ENCODE data around the gene C10orf67. TPM values are rescaled to one million over a fixed set of nuclear protein-coding genes. Genes with fewer than 3 reads are reported as not detected.

Gene C10orf67
- total and polyA plus RNA-seq, 2 donors (not counting 1 experiment from before 2014, with no cell fraction given) = not detected

DNA sequence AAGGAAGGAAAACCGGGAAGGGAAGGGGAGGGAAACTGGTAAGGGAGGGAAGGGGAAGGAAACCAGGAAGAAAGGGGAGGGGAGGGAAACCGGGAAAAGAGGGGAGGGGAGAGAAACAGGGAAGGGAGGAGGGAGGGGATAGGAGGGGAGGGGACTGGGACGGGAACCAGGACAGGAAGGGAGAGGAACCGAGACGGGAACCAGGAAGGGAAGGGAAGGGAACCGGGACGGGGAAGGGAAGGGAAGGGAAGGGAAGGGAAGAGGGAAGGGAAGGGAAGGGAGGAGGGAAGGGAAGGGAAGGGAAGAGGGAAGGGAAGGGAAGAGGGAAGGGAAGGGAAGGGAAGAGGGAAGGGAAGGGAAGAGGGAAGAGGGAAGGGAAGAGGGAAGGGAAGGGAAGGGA is 13.6 kb downstream of the C10orf67 start:
- ChIA-PET CTCF (interaction anchor here (0.8 kb wide), 1 partner anchor 16 kb away, joined by 4 read pairs; no protein-coding TSS in a partner anchor), POLR2A (no interaction called here)
- intact Hi-C loops (cut with micrococcal nuclease) = no loop called here
- H4K20me1 ChIP-seq (ENCODE audit: control insufficient read depth, insufficient read depth, low read length, poor library complexity, severe bottlenecking) = no peaks in the 10 kb centered on the region
- Mint-ChIP-seq H3K9me3 (ENCODE audit: insufficient read depth) (no peaks in the 10 kb centered on the region), H3K4me3 (no peak overlapping the region), H3K27me3 (peaks cover 6% of the 10 kb centered on the region), H3K27ac (no peak overlapping the region), H3K4me1 (no peaks in the 10 kb centered on the region)
- no peaks in the 10 kb centered on the region for H3K4me1 ChIP-seq (ENCODE audit: control insufficient read depth in 2 of 2, insufficient read depth in 2 of 2, low read length in 2 of 2)
- no peak overlapping the region for H3K4me2 ChIP-seq (replicated peaks; ENCODE audit: low read depth, low read length, poor library complexity, severe bottlenecking)
- peaks cover 0 to 6% (median 0%) of the 10 kb centered on the region in 4 experiments for H3K27me3 ChIP-seq (replicated peaks in 1 of 4; ENCODE audit: control extremely low read depth in 1 of 4, control insufficient read depth in 3 of 4, insufficient read depth in 4 of 4, low read length in 3 of 4)
- TF ChIP-seq, protein P1, sequence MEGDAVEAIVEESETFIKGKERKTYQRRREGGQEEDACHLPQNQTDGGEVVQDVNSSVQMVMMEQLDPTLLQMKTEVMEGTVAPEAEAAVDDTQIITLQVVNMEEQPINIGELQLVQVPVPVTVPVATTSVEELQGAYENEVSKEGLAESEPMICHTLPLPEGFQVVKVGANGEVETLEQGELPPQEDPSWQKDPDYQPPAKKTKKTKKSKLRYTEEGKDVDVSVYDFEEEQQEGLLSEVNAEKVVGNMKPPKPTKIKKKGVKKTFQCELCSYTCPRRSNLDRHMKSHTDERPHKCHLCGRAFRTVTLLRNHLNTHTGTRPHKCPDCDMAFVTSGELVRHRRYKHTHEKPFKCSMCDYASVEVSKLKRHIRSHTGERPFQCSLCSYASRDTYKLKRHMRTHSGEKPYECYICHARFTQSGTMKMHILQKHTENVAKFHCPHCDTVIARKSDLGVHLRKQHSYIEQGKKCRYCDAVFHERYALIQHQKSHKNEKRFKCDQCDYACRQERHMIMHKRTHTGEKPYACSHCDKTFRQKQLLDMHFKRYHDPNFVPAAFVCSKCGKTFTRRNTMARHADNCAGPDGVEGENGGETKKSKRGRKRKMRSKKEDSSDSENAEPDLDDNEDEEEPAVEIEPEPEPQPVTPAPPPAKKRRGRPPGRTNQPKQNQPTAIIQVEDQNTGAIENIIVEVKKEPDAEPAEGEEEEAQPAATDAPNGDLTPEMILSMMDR (IDR thresholded peaks at IDR 0.05) = no peak
- TF ChIP-seq EZH2 (IDR thresholded peaks at IDR 0.05; ENCODE audit: borderline replicate concordance, insufficient read depth, low read depth, low read length, poor library complexity, severe bottlenecking) = no peak
- ATAC-seq (ENCODE audit: low read depth) (no peak), DNase-seq (no peak)
- H3K9ac ChIP-seq (ENCODE audit: low read length) = no peak overlapping the region
- no peak overlapping the region for H3K27ac ChIP-seq (ENCODE audit: low read length in 2 of 2)
- H3K4me3 ChIP-seq (ENCODE audit: control extremely low read depth in 1 of 5, extremely low read depth in 1 of 5, insufficient read depth in 1 of 5, low read depth in 2 of 5, low read length in 4 of 5) = no peak overlapping the region
- no peaks in the 10 kb centered on the region for H3K9me3 ChIP-seq (ENCODE audit: control extremely low read depth in 1 of 3, control insufficient read depth in 2 of 3, insufficient read depth in 1 of 3, low read length in 2 of 3)
- no peaks in the 10 kb centered on the region for H3K79me2 ChIP-seq (ENCODE audit: control insufficient read depth, insufficient read depth, low read length)
- 96% methylated on average over 6 of the region's 7 CpGs for WGBS (ENCODE audit: insufficient coverage)
- no peaks in the 10 kb centered on the region for H3K36me3 ChIP-seq (replicated peaks in 1 of 2; ENCODE audit: control extremely low read depth in 1 of 2, control insufficient read depth in 1 of 2, extremely low read depth in 1 of 2, insufficient read depth in 2 of 2, low read length in 1 of 2)
- no peak overlapping the region for H2AFZ ChIP-seq (ENCODE audit: insufficient read depth, low read depth, low read length, poor library complexity, severe bottlenecking)

DNA sequence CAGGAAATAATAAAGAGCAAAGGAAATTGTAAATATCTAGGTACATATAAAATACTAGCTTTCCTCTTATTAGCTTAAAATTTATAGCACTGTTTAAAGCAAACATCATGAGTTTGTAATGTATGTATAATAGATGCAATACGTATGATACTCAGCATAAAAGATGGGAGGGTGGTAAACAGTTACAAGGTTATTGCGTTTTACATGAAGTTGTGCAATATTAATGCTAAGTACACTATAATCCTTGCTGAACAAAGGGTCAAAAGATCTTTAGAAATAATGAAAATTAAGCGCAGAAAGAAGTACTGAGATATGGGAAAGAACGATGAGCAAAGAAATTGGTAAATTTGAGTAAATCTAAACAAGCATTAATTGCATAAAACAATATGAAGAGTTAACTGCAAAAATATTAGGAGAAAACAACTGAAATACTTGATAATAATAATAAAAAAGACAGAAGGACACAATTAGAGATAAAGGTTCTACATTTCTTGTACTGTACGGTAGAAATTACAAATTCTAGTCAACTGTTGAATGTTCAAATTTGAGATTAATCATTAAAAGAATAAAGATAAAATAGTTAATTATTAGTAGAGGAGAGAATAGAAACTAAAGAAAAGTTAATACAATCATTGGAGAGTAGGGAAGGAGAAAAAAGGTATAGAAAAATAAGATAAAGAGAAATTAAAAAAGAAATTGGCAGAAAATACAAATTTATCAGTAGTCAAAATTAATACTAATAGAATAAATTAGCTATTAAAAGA is 17.9 kb downstream of the C10orf67 start:
- no CpG with 5 or more reads among the region's 5 CpGs for WGBS (ENCODE audit: insufficient coverage)
- Mint-ChIP-seq H3K9me3 (ENCODE audit: insufficient read depth) (no peaks in the 10 kb centered on the region), H3K27ac (no peak overlapping the region), H3K4me1 (peaks cover 2% of the 10 kb centered on the region), H3K4me3 (no peak overlapping the region), H3K27me3 (peaks cover 17% of the 10 kb centered on the region)
- TF ChIP-seq EZH2 (IDR thresholded peaks at IDR 0.05; ENCODE audit: borderline replicate concordance, insufficient read depth, low read depth, low read length, poor library complexity, severe bottlenecking) = no peak
- TF ChIP-seq, protein P1 (IDR thresholded peaks at IDR 0.05) = no peak
- ChIA-PET POLR2A (no interaction called here), CTCF (interaction anchor here (0.9 to 1.2 kb wide), 2 partner anchors 12 to 202 kb away, joined by 3 to 7 read pairs; no protein-coding TSS in a partner anchor)
- no peak overlapping the region for H3K4me2 ChIP-seq (replicated peaks; ENCODE audit: low read depth, low read length, poor library complexity, severe bottlenecking)
- no peak overlapping the region for H2AFZ ChIP-seq (ENCODE audit: insufficient read depth, low read depth, low read length, poor library complexity, severe bottlenecking)
- no peak overlapping the region for H3K27ac ChIP-seq (ENCODE audit: low read length in 2 of 2)
- intact Hi-C loops (cut with micrococcal nuclease) = no loop called here
- no peaks in the 10 kb centered on the region for H3K36me3 ChIP-seq (replicated peaks in 1 of 2; ENCODE audit: control extremely low read depth in 1 of 2, control insufficient read depth in 1 of 2, extremely low read depth in 1 of 2, insufficient read depth in 2 of 2, low read length in 1 of 2)
- H3K4me3 ChIP-seq (ENCODE audit: control extremely low read depth in 1 of 5, extremely low read depth in 1 of 5, insufficient read depth in 1 of 5, low read depth in 2 of 5, low read length in 4 of 5) = no peak overlapping the region
- H3K27me3 ChIP-seq (replicated peaks in 1 of 4; ENCODE audit: control extremely low read depth in 1 of 4, control insufficient read depth in 3 of 4, insufficient read depth in 4 of 4, low read length in 3 of 4) = peaks cover 0 to 6% (median 0%) of the 10 kb centered on the region in 4 experiments
- no peaks in the 10 kb centered on the region for H4K20me1 ChIP-seq (ENCODE audit: control insufficient read depth, insufficient read depth, low read length, poor library complexity, severe bottlenecking)
- DNase-seq (no peak), ATAC-seq (ENCODE audit: low read depth) (no peak)
- H3K79me2 ChIP-seq (ENCODE audit: control insufficient read depth, insufficient read depth, low read length) = no peaks in the 10 kb centered on the region
- peaks cover 0 to 3% of the 10 kb centered on the region in 2 donors for H3K4me1 ChIP-seq (ENCODE audit: control insufficient read depth in 2 of 2, insufficient read depth in 2 of 2, low read length in 2 of 2)
- H3K9me3 ChIP-seq (ENCODE audit: control extremely low read depth in 1 of 3, control insufficient read depth in 2 of 3, insufficient read depth in 1 of 3, low read length in 2 of 3) = no peaks in the 10 kb centered on the region
- no peak overlapping the region for H3K9ac ChIP-seq (ENCODE audit: low read length)
